Measurements from ENCODE around the gene LUC7L3. TPM values are rescaled to one million over a fixed set of nuclear protein-coding genes. Genes with fewer than 3 reads are reported as not detected.
A peak's percentile ranks its signal among the peaks of the same experiment; 100 is the strongest.
"Not testable (repeated sequence)": the region's sequence is repeated elsewhere in the genome, so short reads cannot be mapped to it uniquely, and the experiment has no call there.

Gene LUC7L3
- total RNA-seq, 1 experiment from 2014 or later: 154 TPM

DNA sequence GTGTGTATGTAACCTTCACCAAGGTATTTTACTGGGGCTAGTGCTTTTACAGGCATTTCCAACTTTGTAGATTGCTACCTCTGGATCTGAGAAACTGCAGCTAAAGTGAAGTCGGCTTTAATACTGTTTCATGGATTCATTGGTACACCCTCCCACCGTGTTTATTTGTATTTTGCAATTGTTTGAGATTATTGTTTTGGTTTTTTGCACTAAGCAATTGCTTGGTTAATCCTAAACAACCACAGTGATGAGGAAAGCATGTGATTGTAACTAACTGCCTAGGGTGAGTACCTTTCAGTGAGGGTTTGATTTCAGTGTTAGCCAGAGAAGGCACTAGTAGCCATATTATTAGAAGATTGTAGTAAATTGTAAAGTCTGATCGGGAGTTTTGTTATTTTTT, 3.3 kb downstream of the LUC7L3 start:
- H3K27me3 ChIP-seq (ENCODE audit: insufficient read depth, low read length): no peaks in the 10 kb centered on the region
- Mint-ChIP-seq H3K9me3 (no peaks in the 10 kb centered on the region), H3K27me3 (ENCODE audit: low read depth) (no peaks in the 10 kb centered on the region), H3K4me3 (peak overlapping the region; percentile 64 to 98; a peak in 3 of 5 replicates), H3K4me1 (peaks cover 31 to 35% of the 10 kb centered on the region in 2 experiments), H3K27ac (peak overlapping the region in 1 of 3 experiments; percentile 86; a peak in 2 of 7 replicates), H3K36me3 (ENCODE audit: insufficient read depth in 1 of 3, low read depth in 3 of 3) (peaks cover 0 to 14% (median 10%) of the 10 kb centered on the region in 3 experiments; a peak in 6 of 7 replicates)
- no peak overlapping the region for H4K91ac ChIP-seq (ENCODE audit: insufficient read length, low read depth, low read length)
- no peak overlapping the region for H2BK20ac ChIP-seq (ENCODE audit: low read depth, low read length, poor library complexity, severe bottlenecking)
- no peak overlapping the region for H3K23ac ChIP-seq (ENCODE audit: insufficient read length, low read depth, low read length)
- WGBS (ENCODE audit: extremely low coverage, insufficient read length, low lambda C conversion rate): no CpG with 5 or more reads among the region's 3 CpGs
- no peak for DNase-seq
- no peak overlapping the region for H3K14ac ChIP-seq (ENCODE audit: insufficient read depth, low read length)
- peak overlapping the region; percentile 1 for H3K4me2 ChIP-seq (ENCODE audit: insufficient read depth, insufficient read length, low read length)
- no peaks in the 10 kb centered on the region for H3K9me3 ChIP-seq (ENCODE audit: control insufficient read depth, low read depth, low read length)
- H2BK5ac ChIP-seq (ENCODE audit: insufficient read length, low read length): no peak overlapping the region
- no peak overlapping the region for H3K56ac ChIP-seq (ENCODE audit: insufficient read length, low read depth, low read length)
- H2AK5ac ChIP-seq (ENCODE audit: insufficient read length, low read length): no peak overlapping the region
- H2BK12ac ChIP-seq (ENCODE audit: insufficient read length, low read depth, low read length): no peak overlapping the region
- H3K9ac ChIP-seq (ENCODE audit: extremely low read depth, insufficient read length, low read length): peak overlapping the region; percentile 4
- H2BK15ac ChIP-seq (ENCODE audit: low read depth, low read length): no peak overlapping the region
- no peak overlapping the region for H3K18ac ChIP-seq (ENCODE audit: insufficient read length, low read depth, low read length)
- H3K79me1 ChIP-seq (ENCODE audit: insufficient read depth, low read depth, low read length, poor library complexity, severe bottlenecking): peaks cover 3% of the 10 kb centered on the region
- no peak overlapping the region for H3T11ph ChIP-seq (ENCODE audit: low read length)
- H3K4ac ChIP-seq (ENCODE audit: low read depth, low read length): no peak overlapping the region
- H2AFZ ChIP-seq (ENCODE audit: low read length): no peak overlapping the region
- H3K4me1 ChIP-seq (ENCODE audit: insufficient read depth, low read length): peaks cover 4% of the 10 kb centered on the region; the same call in 1 of the 2 replicates
- H3K79me2 ChIP-seq (ENCODE audit: insufficient read depth, low read length): peaks cover 73% of the 10 kb centered on the region
- H2BK120ac ChIP-seq (ENCODE audit: low read depth, low read length, poor library complexity, severe bottlenecking): no peak overlapping the region
- H4K5ac ChIP-seq (ENCODE audit: insufficient read length, low read depth, low read length): no peak overlapping the region
- H3K27ac ChIP-seq (ENCODE audit: insufficient read length, low read depth, low read length): no peak overlapping the region
- H3K23me2 ChIP-seq (ENCODE audit: insufficient read length, low read depth, low read length, poor library complexity, severe bottlenecking): peaks cover 16% of the 10 kb centered on the region
- TF ChIP-seq, protein P1, sequence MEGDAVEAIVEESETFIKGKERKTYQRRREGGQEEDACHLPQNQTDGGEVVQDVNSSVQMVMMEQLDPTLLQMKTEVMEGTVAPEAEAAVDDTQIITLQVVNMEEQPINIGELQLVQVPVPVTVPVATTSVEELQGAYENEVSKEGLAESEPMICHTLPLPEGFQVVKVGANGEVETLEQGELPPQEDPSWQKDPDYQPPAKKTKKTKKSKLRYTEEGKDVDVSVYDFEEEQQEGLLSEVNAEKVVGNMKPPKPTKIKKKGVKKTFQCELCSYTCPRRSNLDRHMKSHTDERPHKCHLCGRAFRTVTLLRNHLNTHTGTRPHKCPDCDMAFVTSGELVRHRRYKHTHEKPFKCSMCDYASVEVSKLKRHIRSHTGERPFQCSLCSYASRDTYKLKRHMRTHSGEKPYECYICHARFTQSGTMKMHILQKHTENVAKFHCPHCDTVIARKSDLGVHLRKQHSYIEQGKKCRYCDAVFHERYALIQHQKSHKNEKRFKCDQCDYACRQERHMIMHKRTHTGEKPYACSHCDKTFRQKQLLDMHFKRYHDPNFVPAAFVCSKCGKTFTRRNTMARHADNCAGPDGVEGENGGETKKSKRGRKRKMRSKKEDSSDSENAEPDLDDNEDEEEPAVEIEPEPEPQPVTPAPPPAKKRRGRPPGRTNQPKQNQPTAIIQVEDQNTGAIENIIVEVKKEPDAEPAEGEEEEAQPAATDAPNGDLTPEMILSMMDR (conservative IDR thresholded peaks at IDR 0.05): no peak
- no peaks in the 10 kb centered on the region for H4K20me1 ChIP-seq (ENCODE audit: control insufficient read depth, insufficient read depth, insufficient read length)
- no peak overlapping the region for H4K8ac ChIP-seq (replicated peaks; ENCODE audit: insufficient read length, low read depth, low read length)

DNA sequence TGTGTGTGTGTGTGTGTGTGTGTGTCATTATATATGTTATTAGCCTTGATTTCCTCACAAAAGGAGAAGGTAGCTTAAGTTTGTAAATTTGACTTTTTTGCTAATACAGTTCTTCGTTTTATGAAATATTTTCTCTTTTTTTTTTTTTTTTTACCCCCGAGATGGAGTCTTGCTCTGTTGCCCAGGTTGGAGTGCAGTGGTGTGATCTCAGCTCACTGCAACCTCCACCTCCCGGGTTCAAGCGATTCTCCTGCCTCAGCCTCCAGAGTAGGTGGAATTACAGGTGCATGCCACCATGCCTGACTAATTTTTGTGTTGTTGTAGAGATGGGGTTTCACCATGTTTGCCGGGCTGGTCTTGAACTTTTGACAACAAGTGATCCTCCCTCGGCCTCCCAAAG, 5.2 kb downstream of the LUC7L3 start:
- H2AFZ ChIP-seq (ENCODE audit: low read length); H2BK15ac ChIP-seq (ENCODE audit: low read depth, low read length); H3K27me3 ChIP-seq (ENCODE audit: insufficient read depth, low read length); H3K4me1 ChIP-seq (ENCODE audit: insufficient read depth, low read length); H3K18ac ChIP-seq (ENCODE audit: insufficient read length, low read depth, low read length); H4K8ac ChIP-seq (replicated peaks; ENCODE audit: insufficient read length, low read depth, low read length); H2BK20ac ChIP-seq (ENCODE audit: low read depth, low read length, poor library complexity, severe bottlenecking); H3K9me3 Mint-ChIP-seq; H3K23ac ChIP-seq (ENCODE audit: insufficient read length, low read depth, low read length); H4K5ac ChIP-seq (ENCODE audit: insufficient read length, low read depth, low read length); H2BK120ac ChIP-seq (ENCODE audit: low read depth, low read length, poor library complexity, severe bottlenecking); H2BK12ac ChIP-seq (ENCODE audit: insufficient read length, low read depth, low read length); H2BK5ac ChIP-seq (ENCODE audit: insufficient read length, low read length); H3K79me1 ChIP-seq (ENCODE audit: insufficient read depth, low read depth, low read length, poor library complexity, severe bottlenecking); H3K56ac ChIP-seq (ENCODE audit: insufficient read length, low read depth, low read length); H3K9ac ChIP-seq (ENCODE audit: extremely low read depth, insufficient read length, low read length); H4K91ac ChIP-seq (ENCODE audit: insufficient read length, low read depth, low read length); H3K4me3 Mint-ChIP-seq; H3K4ac ChIP-seq (ENCODE audit: low read depth, low read length); H2AK5ac ChIP-seq (ENCODE audit: insufficient read length, low read length); H4K20me1 ChIP-seq (ENCODE audit: control insufficient read depth, insufficient read depth, insufficient read length); DNase-seq; H3K9me3 ChIP-seq (ENCODE audit: control insufficient read depth, low read depth, low read length); H3T11ph ChIP-seq (ENCODE audit: low read length); H3K27ac ChIP-seq (ENCODE audit: insufficient read length, low read depth, low read length); H3K14ac ChIP-seq (ENCODE audit: insufficient read depth, low read length); H3K27me3 Mint-ChIP-seq (ENCODE audit: low read depth); H3K4me2 ChIP-seq (ENCODE audit: insufficient read depth, insufficient read length, low read length): not testable (repeated sequence)
- peak overlapping the region in 1 of 3 experiments; percentile 55; a peak in 1 of 7 replicates for H3K27ac Mint-ChIP-seq
- Histone ChIP-seq H3K79me2 (ENCODE audit: insufficient read depth, low read length) (peaks cover 89% of the 10 kb centered on the region), H3K23me2 (ENCODE audit: insufficient read length, low read depth, low read length, poor library complexity, severe bottlenecking) (peaks cover 12% of the 10 kb centered on the region)
- H3K4me1 Mint-ChIP-seq: peaks cover 34 to 38% of the 10 kb centered on the region in 2 experiments
- peaks cover 0 to 14% (median 10%) of the 10 kb centered on the region in 3 experiments; a peak in 6 of 7 replicates for H3K36me3 Mint-ChIP-seq (ENCODE audit: insufficient read depth in 1 of 3, low read depth in 3 of 3)
- no CpG with 5 or more reads among the region's 6 CpGs for WGBS (ENCODE audit: extremely low coverage, insufficient read length, low lambda C conversion rate)
